Psoas muscle (tissue), 8 donors: Measurements from ENCODE around the gene SH3BP4. TPM values are rescaled to one million over a fixed set of nuclear protein-coding genes. Genes with fewer than 3 reads are reported as not detected.

Source experiments
- ATAC-seq, 4 donors: fragments of 200-7000 bp; cut with Tn5 transposase; one replicate each; pipeline ENCODE4 v1.9.1; 2020; ENCODE audit warnings: moderate library complexity in 3 of 4, mild to moderate bottlenecking in 2 of 4
- DNase-seq, 2 donors: peaks; one replicate each; pipeline ENCODE4 v3.0.0-alpha.2; 2020
- H3K27ac ChIP-seq: fragments of 200-600 bp; one replicate; pipeline ENCODE4 v1.8.0; 2022
- H3K27me3 ChIP-seq, 3 donors: fragments of 200-600 bp in 1 of 3; one replicate each; pipeline versions ENCODE4 v1.6.1 to v1.8.0; 2013 to 2022; ENCODE audit warnings: low read length in 2 of 3, mild to moderate bottlenecking in 2 of 3, moderate library complexity in 1 of 3; ENCODE audit not compliant: insufficient read depth in 3 of 3
- H3K36me3 ChIP-seq, 2 donors: fragments of 200-600 bp in 1 of 2; one replicate each; pipeline versions ENCODE4 v1.6.1 to v1.8.0; 2013 to 2022; ENCODE audit warnings: low read depth in 1 of 2, mild to moderate bottlenecking in 1 of 2, moderate library complexity in 1 of 2; ENCODE audit not compliant: insufficient read depth in 1 of 2
- H3K4me1 ChIP-seq: fragments of 200-600 bp; one replicate; pipeline ENCODE4 v1.8.0; 2022
- H3K4me3 ChIP-seq: fragments of 200-600 bp; one replicate; pipeline ENCODE4 v1.8.0; 2022; ENCODE audit warnings: mild to moderate bottlenecking
- H3K9me3 ChIP-seq: fragments of 200-600 bp; one replicate; pipeline ENCODE4 v1.8.0; 2022
- WGBS, 3 donors: extraction: QIAGEN DNeasy Blood & Tissue Kit; methylation state at CpG; one replicate each; pipeline versions ENCODE4 v1.1.6 to v1.1.7; 2013; 5-methylcytosine and 5-hydroxymethylcytosine counted together
- intact Hi-C, 2 donors: fragments of 100-400 bp; cut with DNase I; formaldehyde crosslinking; loops; one replicate each; pipeline versions ENCODE4 v1.11.0 to v1.14.2; 2022
- polyA plus RNA-seq, 3 donors: library from polyadenylated mRNA; stranded (reverse); fragments of 200-250 nt; gene quantifications; one replicate each; pipeline ENCODE4 v1.2.3, GENCODE V29; 2013
- total RNA-seq, 4 donors: library from RNA; stranded (reverse); fragmentation: NEBNext Ultra II Directional in 2 of 4; extraction: Animal tissue kit (Norgen Biotek cat#: 25700) in 2 of 4; gene quantifications; one replicate each; pipeline versions ENCODE4 v1.2.1 to v1.2.4, GENCODE V29; 2021 to 2023
- TF ChIP-seq, protein P1 (sequence below): fragments of 200-600 bp; IDR thresholded peaks from one replicate; pipeline ENCODE4 v1.8.0; 2022; ENCODE audit warnings: antibody characterized with exemption
- donor health status: healthy with polysubstance abuse.
- donor health status: DM: no; HTN: no; CAD: no; lungs with moderate emphysema.
- donor health status: Bipolar disorder and iron deficiency.
- donor health status: healthy.
- donor health status: DM: yes; HTN: yes; CAD: no.
- donor health status: DM: no; HTN: no; CAD: no.
- donor health status: DM: no; HTN: no; CAD: no.
- donor health status: DM: yes; HTN: yes; CAD: no.

The SH3BP4 gene
- total and polyA plus RNA-seq, 7 donors = 3.0 to 14.9 (median 9.4) TPM

- DNase-seq = peak in 1 of 2 donors; percentile 65
- H3K4me3 ChIP-seq = no peak overlapping the region
- intact Hi-C loops = no loop called here
- TF ChIP-seq, protein P1, sequence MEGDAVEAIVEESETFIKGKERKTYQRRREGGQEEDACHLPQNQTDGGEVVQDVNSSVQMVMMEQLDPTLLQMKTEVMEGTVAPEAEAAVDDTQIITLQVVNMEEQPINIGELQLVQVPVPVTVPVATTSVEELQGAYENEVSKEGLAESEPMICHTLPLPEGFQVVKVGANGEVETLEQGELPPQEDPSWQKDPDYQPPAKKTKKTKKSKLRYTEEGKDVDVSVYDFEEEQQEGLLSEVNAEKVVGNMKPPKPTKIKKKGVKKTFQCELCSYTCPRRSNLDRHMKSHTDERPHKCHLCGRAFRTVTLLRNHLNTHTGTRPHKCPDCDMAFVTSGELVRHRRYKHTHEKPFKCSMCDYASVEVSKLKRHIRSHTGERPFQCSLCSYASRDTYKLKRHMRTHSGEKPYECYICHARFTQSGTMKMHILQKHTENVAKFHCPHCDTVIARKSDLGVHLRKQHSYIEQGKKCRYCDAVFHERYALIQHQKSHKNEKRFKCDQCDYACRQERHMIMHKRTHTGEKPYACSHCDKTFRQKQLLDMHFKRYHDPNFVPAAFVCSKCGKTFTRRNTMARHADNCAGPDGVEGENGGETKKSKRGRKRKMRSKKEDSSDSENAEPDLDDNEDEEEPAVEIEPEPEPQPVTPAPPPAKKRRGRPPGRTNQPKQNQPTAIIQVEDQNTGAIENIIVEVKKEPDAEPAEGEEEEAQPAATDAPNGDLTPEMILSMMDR = no peak
- H3K36me3 ChIP-seq = no peaks in the 10 kb centered on the region
- H3K27me3 ChIP-seq = peaks cover 0 to 2% (median 0%) of the 10 kb centered on the region in 3 donors
- no peak overlapping the region for H3K27ac ChIP-seq
- no peaks in the 10 kb centered on the region for H3K4me1 ChIP-seq
- WGBS, 3 donors = 24 to 51% (median 31%) methylated on average over 17 of the region's 17 CpGs
- no peaks in the 10 kb centered on the region for H3K9me3 ChIP-seq
- ATAC-seq = peak; percentile 53 to 97 (median 90)
These were observed 111.7 kb downstream of the SH3BP4 start for GRCh38 chr2:235063471-235063961.

- H3K9me3 ChIP-seq = no peaks in the 10 kb centered on the region
- 81 to 83% (median 81%) methylated on average over 7 of the region's 7 CpGs for WGBS, 3 donors
- no peaks in the 10 kb centered on the region for H3K36me3 ChIP-seq
- ATAC-seq = no peak
- H3K27me3 ChIP-seq = peaks cover 0 to 2% (median 0%) of the 10 kb centered on the region in 3 donors
- TF ChIP-seq, protein P1 = no peak
- H3K27ac ChIP-seq = no peak overlapping the region
- no peaks in the 10 kb centered on the region for H3K4me1 ChIP-seq
- intact Hi-C loops = no loop called here
- H3K4me3 ChIP-seq = no peak overlapping the region
- no peak for DNase-seq
These were observed 113.2 kb downstream of the SH3BP4 start for GRCh38 chr2:235064976-235065375.

- Histone ChIP-seq H3K36me3 (no peaks in the 10 kb centered on the region), H3K4me1 (no peaks in the 10 kb centered on the region), H3K9me3 (no peaks in the 10 kb centered on the region), H3K4me3 (no peak overlapping the region), H3K27me3 (peaks cover 0 to 2% (median 0%) of the 10 kb centered on the region in 3 donors), H3K27ac (no peak overlapping the region)
- WGBS, 3 donors = 64 to 75% (median 67%) methylated on average over 4 of the region's 4 CpGs
- ATAC-seq (no peak), DNase-seq (no peak)
- TF ChIP-seq, protein P1 = no peak
- intact Hi-C loops = no loop called here
These were observed 114.7 kb downstream of the SH3BP4 start for GRCh38 chr2:235066490-235066889.

DNA sequence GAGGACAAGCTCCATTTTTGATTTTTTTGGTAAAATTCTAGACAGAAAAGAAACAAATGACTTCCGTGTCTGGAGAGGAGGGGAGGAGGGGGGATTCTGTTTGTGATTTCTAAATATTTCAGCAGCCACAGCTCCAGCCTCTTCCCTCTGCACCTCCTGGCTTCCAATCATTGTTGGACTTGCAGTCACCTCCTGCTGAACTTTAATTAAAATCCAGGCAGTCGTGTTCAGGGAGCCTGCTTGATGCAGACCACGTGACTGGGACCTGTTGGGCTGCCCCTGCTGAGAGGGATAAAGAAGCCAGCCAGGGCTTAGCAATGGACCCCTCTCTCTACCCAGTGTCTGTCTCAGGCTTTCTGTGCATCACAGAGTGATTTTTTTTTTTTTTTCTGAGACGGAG lies 115.1 kb downstream of the SH3BP4 start:
- H3K9me3 ChIP-seq = no peaks in the 10 kb centered on the region

More for the DNA sequence above, 115.1 kb downstream of the SH3BP4 start:
- no peak for DNase-seq
- TF ChIP-seq, protein P1 = no peak
- Histone ChIP-seq H3K4me1 (no peaks in the 10 kb centered on the region), H3K27me3 (peaks cover 0 to 2% (median 0%) of the 10 kb centered on the region in 3 donors), H3K27ac (no peak overlapping the region), H3K36me3 (no peaks in the 10 kb centered on the region), H3K4me3 (no peak overlapping the region)
- intact Hi-C loops = no loop called here
- ATAC-seq = no peak
- WGBS, 3 donors = 71 to 75% (median 72%) methylated on average over 4 of the region's 4 CpGs
